H1 (cell line): ENCODE data around the gene CLINT1.
A peak's percentile ranks its signal among the peaks of the same experiment; 100 is the strongest.

Experiments
- EP300 ChIP-seq, 2 experiments: IDR thresholded peaks; 1 replicate in 1 of 2; 2 replicates in 1 of 2; pipeline ENCODE4 v1.6.1; 2011 to 2012; ENCODE audit warnings: low read depth in 2 of 2, low read length in 2 of 2, mild to moderate bottlenecking in 2 of 2, borderline replicate concordance in 1 of 2, inconsistent platforms in 1 of 2, moderate library complexity in 1 of 2
- NRF1 ChIP-seq: IDR thresholded peaks from 2 replicates; pipeline ENCODE4 v1.6.1; 2011; ENCODE audit warnings: mild to moderate bottlenecking, low read depth, low read length, improper control_type of control experiment
- RAD21 ChIP-seq, 2 experiments: IDR thresholded peaks in 1 of 2; conservative IDR thresholded peaks in 1 of 2; 2 replicates each; pipeline ENCODE4 v1.6.1; 2011; ENCODE audit warnings: low read depth in 2 of 2, low read length in 2 of 2, improper control_type of control experiment in 1 of 2, inconsistent platforms in 1 of 2, mild to moderate bottlenecking in 1 of 2, moderate library complexity in 1 of 2
- SAP30 ChIP-seq: fragments of 300-600 bp; sonication (generic); IDR thresholded peaks from 2 replicates; pipeline ENCODE4 v1.7.1; 2012; ENCODE audit warnings: low read length, moderate library complexity, mild to moderate bottlenecking, inconsistent platforms; ENCODE audit not compliant: insufficient read depth, insufficient replicate concordance
- SIN3A ChIP-seq, 2 experiments: IDR thresholded peaks in 1 of 2; conservative IDR thresholded peaks in 1 of 2; 2 replicates each; pipeline ENCODE4 v1.6.1; 2011 to 2012; ENCODE audit warnings: low read length in 2 of 2, improper control_type of control experiment in 1 of 2, low read depth in 1 of 2, mild to moderate bottlenecking in 1 of 2
- SUZ12 ChIP-seq: fragments of 200-600 bp; sonication (generic); IDR thresholded peaks from 2 replicates; pipeline ENCODE4 v1.6.1; 2012; ENCODE audit warnings: mild to moderate bottlenecking, inconsistent platforms, low read length, moderate library complexity, mixed read lengths
- TAF1 ChIP-seq: IDR thresholded peaks from 2 replicates; pipeline ENCODE4 v1.6.1; 2011; ENCODE audit warnings: mild to moderate bottlenecking, low read depth, low read length
- TBP ChIP-seq: IDR thresholded peaks from 2 replicates; pipeline ENCODE4 v1.6.1; 2011; ENCODE audit warnings: low read depth, low read length, improper control_type of control experiment
- TCF12 ChIP-seq: IDR thresholded peaks from 2 replicates; pipeline ENCODE4 v1.6.1; 2011; ENCODE audit warnings: low read depth, mild to moderate bottlenecking, low read length
- TEAD4 ChIP-seq: IDR thresholded peaks from 2 replicates; pipeline ENCODE4 v1.6.1; 2012; ENCODE audit warnings: low read depth, low read length, inconsistent platforms, mixed read lengths
- ZNF274 ChIP-seq: IDR thresholded peaks from 2 replicates; pipeline ENCODE4 v1.7.0; 2012; ENCODE audit warnings: low read length, borderline replicate concordance; ENCODE audit errors: extremely low read depth
- TF ChIP-seq, protein P1 (sequence below), 3 experiments: IDR thresholded peaks; 1 replicate in 2 of 3; 2 replicates in 1 of 3; pipeline versions ENCODE4 v1.5.1 to v1.6.1; 2011; ENCODE audit warnings: low read length in 3 of 3, mild to moderate bottlenecking in 3 of 3, inconsistent platforms in 2 of 3, low read depth in 1 of 3, moderate library complexity in 1 of 3; ENCODE audit not compliant: insufficient read depth in 1 of 3; ENCODE audit errors: control extremely low read depth in 1 of 3

DNA sequence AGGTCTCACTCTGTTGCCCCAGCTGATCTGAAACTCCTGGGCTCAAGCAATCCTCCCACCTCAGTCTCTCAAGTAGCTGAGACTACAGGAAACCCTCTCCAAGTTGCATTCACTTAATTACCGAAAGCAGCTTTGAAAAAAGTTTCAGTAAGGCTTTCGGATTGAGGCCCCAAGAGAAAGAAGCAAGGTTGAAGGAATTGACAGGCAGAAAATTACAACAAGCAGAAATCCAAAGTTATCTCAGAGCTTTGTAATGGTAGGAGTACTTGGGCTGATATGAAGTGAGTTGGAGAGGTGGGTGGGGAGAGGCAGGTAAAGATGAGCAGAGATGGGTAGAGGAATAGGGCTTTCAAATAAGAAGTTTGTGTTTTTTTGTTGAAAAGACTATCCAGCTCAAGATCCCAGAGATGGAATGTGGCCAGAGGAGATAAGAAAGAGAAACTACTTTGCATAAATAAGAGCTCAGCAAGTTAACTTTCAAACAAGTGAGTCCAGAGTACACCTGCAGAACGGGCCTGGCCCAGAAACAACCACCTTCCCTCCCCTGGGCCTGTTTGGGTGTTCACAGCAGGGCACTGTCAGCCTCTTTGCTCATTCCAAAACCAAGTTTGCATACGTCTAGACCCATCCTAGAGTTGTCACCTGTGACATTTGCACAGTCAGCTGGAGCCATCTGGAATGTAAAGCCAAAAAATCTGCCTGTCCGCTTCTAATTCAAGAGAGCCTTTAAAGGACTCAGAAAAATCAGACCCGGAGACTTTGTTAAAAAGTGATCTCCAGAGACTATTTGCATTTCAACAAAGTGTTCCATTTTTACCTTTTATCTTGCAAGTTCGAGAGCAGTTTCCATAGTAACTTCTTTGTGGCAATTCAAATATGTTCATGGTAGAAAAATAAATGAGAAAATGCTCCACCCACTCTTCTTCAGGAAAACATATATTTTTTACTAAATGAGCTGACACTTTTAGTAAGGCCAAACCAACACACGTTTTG lies 2.2 kb upstream of the CLINT1 start:
- TF ChIP-seq, protein P1, sequence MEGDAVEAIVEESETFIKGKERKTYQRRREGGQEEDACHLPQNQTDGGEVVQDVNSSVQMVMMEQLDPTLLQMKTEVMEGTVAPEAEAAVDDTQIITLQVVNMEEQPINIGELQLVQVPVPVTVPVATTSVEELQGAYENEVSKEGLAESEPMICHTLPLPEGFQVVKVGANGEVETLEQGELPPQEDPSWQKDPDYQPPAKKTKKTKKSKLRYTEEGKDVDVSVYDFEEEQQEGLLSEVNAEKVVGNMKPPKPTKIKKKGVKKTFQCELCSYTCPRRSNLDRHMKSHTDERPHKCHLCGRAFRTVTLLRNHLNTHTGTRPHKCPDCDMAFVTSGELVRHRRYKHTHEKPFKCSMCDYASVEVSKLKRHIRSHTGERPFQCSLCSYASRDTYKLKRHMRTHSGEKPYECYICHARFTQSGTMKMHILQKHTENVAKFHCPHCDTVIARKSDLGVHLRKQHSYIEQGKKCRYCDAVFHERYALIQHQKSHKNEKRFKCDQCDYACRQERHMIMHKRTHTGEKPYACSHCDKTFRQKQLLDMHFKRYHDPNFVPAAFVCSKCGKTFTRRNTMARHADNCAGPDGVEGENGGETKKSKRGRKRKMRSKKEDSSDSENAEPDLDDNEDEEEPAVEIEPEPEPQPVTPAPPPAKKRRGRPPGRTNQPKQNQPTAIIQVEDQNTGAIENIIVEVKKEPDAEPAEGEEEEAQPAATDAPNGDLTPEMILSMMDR (IDR thresholded peaks at IDR 0.05; ENCODE audit: control extremely low read depth in 1 of 3, insufficient read depth in 1 of 3, low read depth in 1 of 3, low read length in 3 of 3), result no peak
- no peak for TF ChIP-seq NRF1
- no peak for TF ChIP-seq EP300 (IDR thresholded peaks at IDR 0.05; ENCODE audit: borderline replicate concordance in 1 of 2, low read depth in 2 of 2, low read length in 2 of 2)
- no peak for TF ChIP-seq TAF1
- TF ChIP-seq SAP30, result no peak
- TF ChIP-seq TCF12, result no peak
- TF ChIP-seq RAD21 (IDR thresholded peaks at IDR 0.05 in 1 of 2, conservative IDR thresholded peaks at IDR 0.05 in 1 of 2; ENCODE audit: low read depth in 2 of 2, low read length in 2 of 2), result no peak
- no peak for TF ChIP-seq ZNF274
- no peak for TF ChIP-seq TEAD4
- no peak for TF ChIP-seq SUZ12
- TF ChIP-seq TBP, result no peak
- TF ChIP-seq SIN3A (conservative IDR thresholded peaks at IDR 0.05 in 1 of 2, IDR thresholded peaks at IDR 0.05 in 1 of 2; ENCODE audit: low read depth in 1 of 2, low read length in 2 of 2), result 0 out of 4 replicates have a peak, but pooled peaks have one; percentile 45 to 51
